ENCODE results near the gene ARHGEF10L.
"Not testable (repeated sequence)": the region's sequence is repeated elsewhere in the genome, so short reads cannot be mapped to it uniquely, and the experiment has no call there.

The ARHGEF10L gene

GRCh38 chr1:17745479-17745955 is 206.0 kb downstream of the ARHGEF10L start (continued):
- TF ChIP-seq MYNN (tag by site-specific recombination; IDR thresholded peaks at IDR 0.05; ENCODE audit: borderline replicate concordance) (no peak), ZNF341 (tag by site-specific recombination; IDR thresholded peaks at IDR 0.05; ENCODE audit: low read depth) (no peak), ZBTB17 (tag by site-specific recombination; IDR thresholded peaks at IDR 0.05) (no peak)

- POLR2A ChIA-PET; H3K4me3 ChIP-seq (ENCODE audit: low read depth, low read length); H3K36me3 ChIP-seq (ENCODE audit: control insufficient read depth in 2 of 2, insufficient read depth in 1 of 2, low read length in 2 of 2); H3K27ac ChIP-seq (ENCODE audit: extremely low read depth, low read depth, low read length); H3K9me3 ChIP-seq (ENCODE audit: control insufficient read depth, insufficient read depth, low read depth, low read length); H3K4me1 ChIP-seq (ENCODE audit: control insufficient read depth, insufficient read depth, low read length): not testable (repeated sequence)
- CTCF ChIA-PET = interaction anchor here (0.6 kb wide), 2 partner anchors 12 to 120 kb away, joined by 5 to 7 read pairs; no protein-coding TSS in a partner anchor
Observed at GRCh38 chr1:17746281-17746680, 206.8 kb downstream of the ARHGEF10L start.

- POLR2A ChIA-PET = no interaction called here
- Histone ChIP-seq H3K9me3 (ENCODE audit: control insufficient read depth, insufficient read depth, low read depth, low read length) (no peaks in the 10 kb centered on the region), H3K4me1 (ENCODE audit: control insufficient read depth, insufficient read depth, low read length) (no peaks in the 10 kb centered on the region), H3K36me3 (ENCODE audit: control insufficient read depth in 2 of 2, insufficient read depth in 1 of 2, low read length in 2 of 2) (no peaks in the 10 kb centered on the region), H3K27ac (ENCODE audit: extremely low read depth, low read depth, low read length) (no peak overlapping the region), H3K4me3 (ENCODE audit: low read depth, low read length) (no peak overlapping the region)
- CTCF ChIA-PET = no interaction called here
- TF ChIP-seq ZEB2 (tag by site-specific recombination; IDR thresholded peaks at IDR 0.05) (no peak), ZNF148 (tag by site-specific recombination; IDR thresholded peaks at IDR 0.05; ENCODE audit: borderline replicate concordance) (no peak), GLIS2 (tag by site-specific recombination; IDR thresholded peaks at IDR 0.05) (no peak), BCL11B (tag by site-specific recombination; IDR thresholded peaks at IDR 0.05; ENCODE audit: low read depth) (no peak), ZSCAN23 (tag by site-specific recombination; IDR thresholded peaks at IDR 0.05) (no peak), ZNF335 (tag by site-specific recombination; conservative IDR thresholded peaks at IDR 0.05) (no peak), ZNF239 (tag by site-specific recombination; IDR thresholded peaks at IDR 0.05) (no peak)
Observed at GRCh38 chr1:17746920-17747319, 207.4 kb downstream of the ARHGEF10L start.
